SHP77 treated with DMSO at 0.1 percent for 48 hours (cell line): Measurements from ENCODE around the gene FBH1.
A peak's percentile ranks its signal among the peaks of the same experiment; 100 is the strongest.
"Not testable (repeated sequence)": the region's sequence is repeated elsewhere in the genome, so short reads cannot be mapped to it uniquely, and the experiment has no call there.

Experiments
- DNase-seq: peaks from one replicate; lab custom pipeline; 2025; lab: John Stamatoyannopoulos, UW

FBH1 gene

DNA sequence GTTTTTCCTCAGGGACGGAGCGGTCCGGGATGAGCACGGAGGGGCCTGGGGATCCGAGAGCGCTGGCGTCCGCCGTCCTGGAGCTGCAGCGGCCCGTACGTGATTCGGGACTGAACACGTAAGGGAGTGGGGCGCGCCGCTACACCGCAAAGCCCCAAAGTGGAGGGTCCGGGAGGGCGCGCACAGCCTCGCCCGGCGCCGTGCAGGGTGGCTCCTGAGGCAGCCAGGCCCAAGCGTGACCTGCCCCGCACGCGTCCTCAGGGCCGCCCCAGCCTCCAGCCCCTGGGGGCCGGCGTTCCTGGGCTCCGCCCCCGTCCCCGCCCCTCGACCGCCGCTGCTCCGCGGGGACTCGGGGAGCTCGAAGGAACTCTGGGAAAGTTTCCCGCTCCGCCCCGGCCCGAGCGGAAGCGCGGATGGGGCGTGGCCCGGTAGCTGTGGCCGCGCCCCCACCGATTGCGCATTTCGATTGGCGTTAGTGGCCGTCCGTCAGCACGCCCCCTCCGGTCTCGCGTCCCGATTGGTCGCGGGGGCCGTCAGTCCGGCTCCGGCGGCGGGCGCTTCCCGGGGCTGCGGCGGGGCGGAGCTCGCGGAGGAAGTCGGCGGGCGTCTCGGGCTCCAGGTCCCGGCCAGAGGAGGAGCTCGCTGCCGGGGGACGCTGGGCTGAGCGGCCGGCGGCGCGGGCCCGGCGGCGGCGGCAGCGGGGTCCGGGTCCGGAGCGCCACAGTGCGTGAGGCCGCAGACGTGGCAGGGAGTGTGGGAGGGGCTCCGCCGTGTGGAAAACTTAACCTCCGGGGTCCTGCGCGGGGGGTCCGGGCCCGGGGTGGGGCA, at the start of gene FBH1, which contains the start of gene ANKRD16:
Gene FBH1 (plus strand): TSS at position 620 of the 828 bp plus-strand sequence. CDS start 103 bp downstream, at position 723.
Gene ANKRD16 (minus strand): TSS at position 270 of the 828 bp plus-strand sequence. CDS start 539 bp downstream, outside the sequence.
- peak; percentile 76 for DNase-seq

DNA sequence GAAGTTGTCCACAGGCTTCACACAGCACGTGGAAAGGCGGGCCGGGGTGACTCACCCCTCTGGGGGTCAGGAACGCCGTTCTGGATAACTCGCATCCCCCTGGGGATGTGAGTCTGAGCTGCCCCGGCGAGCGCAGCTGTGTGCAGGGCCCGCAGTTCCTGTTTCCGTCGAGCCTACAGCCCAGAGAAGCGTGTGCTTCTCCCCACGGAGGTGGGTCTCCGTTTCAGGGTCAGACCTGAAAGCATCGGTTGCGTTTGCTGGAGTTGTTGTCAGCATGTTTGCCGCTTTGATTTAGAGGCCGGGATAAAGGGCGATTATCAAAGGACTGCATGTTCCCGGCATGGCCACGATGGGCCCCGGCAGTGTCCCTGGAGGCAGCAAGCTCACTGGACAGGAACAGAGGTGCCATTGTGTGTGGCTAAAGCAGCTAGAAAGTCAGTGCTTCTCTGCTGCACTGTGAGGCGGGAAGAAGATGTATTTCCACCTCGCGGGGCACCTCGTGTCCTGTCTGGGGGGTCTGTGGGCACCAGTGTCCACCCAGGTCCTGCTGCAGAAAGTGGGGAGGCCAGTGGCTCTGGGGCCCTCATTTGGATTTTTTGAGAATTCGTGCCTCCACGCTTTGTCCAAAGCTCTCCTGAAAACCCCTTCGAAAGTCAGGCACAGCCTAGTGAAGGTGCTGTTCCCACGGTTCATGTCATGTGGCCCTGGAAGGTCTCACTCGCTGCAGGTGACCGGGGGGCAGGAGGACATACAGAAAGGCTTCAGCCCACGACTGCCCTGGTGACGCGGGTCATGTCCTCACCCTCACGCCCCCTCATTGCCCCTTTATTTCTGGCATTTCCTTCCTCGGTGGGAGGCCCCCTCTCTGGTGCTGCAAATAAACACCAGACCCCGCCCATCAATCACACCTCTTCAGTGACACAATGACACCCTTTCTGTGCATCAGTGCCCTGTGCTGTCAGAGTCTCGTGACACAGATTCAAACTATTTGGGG, 49.4 kb upstream of the FBH1 start:
- DNase-seq, result no peak

DNA sequence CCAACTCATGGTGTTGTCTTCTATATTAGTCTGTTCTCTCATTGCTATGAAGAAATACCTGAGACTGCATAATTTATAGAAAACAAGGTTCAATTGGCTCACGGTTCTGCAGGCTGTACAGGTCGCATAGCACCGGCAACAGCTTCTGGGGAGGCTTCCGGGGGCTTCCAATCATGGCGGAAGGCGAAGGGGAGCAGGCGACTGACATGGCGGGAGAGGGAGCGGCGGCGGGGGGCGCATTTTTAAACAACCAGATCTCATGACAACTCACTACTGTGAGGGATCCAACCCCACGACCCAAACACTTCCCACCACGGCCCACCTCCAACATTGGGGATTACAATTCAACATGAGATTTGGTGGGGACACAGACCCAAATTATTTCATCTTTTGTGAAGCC, 48.1 kb upstream of the FBH1 start:
- DNase-seq, result no peak

DNA sequence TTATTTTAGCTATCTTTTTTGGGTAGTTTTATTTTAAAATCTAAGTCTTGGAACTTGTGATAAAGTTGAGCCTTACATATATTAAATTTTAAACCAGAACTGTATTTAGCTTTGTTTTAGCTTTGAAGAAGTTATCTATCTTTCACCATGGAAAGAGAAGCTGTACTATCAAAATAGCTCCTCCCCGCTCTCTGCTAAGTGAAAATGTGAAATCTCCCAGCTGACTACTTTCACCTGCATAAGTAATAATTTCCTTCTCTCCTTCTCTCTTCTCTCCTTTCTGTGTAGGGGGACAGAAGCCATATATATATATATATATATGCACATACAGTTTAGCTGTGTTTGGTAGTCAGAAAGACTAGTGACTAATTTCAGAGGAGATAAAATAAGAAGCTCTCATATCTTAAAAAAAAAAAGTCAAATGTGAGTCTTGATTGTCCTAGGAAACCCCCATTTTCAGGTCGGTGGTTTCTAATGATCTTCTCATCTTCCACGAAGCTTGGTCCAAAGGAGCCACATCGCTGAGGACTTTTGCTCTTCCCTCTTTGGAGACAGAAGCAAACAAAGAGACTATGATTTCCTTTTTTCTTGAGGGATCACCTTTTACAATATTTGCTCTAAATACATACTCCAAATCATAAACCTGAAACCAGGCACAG, 46.2 kb upstream of the FBH1 start:
- DNase-seq, result no peak

DNA sequence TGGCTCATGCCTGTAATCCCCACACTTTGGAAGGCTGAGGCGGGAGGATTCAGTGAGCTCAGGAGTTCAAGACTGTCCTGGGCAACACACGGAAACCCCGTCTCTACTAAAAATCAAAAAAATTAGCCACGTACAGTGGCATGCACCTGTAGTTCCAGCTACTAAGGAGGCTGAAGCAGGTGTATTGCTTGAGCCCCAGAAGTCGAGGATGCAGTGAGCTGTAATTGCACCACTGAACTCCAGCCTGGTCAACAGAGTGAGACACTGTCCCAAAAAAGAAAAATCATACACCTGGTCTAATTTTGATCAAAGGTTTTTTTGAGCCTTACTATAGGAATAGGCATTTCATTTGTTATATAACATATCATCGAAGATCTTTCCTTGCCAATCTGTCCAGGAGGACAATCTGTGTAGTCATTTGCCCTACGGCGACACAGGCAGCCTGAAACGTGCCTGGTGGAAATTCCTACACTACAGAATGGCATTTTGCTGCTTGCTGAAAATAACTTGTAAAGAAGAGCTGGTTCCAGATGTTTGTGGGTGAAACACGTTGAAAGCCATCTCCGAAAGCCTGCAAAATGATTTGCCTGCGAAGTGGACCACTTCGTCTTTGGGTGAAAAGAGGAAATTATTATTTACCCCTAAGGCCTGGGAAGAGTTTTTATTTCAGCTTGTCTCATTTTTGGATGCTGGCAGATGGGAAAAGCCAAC, 45.5 kb upstream of the FBH1 start:
- no peak for DNase-seq

DNA sequence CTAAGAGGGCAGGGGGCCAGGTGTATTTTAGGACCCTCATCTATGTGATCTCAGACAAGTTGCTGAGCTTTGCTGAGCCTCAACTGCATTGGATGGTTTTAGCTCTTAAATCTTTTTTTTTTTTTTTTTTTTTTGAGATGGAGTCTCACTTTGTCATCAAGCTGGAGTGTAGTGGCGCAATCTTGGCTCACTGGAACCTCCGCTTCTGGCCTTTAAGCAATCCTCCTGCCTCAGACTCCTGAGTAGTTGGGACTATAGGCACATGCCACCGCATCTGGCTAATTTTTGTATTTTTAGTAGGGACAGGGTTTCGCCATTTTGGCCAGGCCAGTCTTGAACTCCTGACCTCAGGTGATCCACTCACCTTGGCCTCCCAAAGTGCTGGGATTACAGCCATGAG, 43.4 kb upstream of the FBH1 start:
- DNase-seq, result not testable (repeated sequence)

DNA sequence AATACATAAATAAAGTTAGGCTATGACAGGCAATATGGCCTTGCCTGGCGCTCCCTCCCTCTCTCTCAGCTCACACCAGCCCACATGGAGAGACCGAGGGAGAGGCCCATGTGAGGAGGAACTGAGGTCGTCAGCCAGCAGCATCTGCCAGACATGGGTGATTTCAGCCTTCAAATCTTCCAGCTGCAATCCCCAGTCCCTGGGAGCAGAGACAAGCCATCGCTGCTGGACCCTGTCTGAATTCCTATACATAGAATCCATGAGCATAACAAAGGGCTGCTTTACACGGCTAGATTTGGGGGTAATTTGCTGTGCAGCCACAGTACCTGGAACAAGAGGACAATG, 35.9 kb upstream of the FBH1 start:
- no peak for DNase-seq

DNA sequence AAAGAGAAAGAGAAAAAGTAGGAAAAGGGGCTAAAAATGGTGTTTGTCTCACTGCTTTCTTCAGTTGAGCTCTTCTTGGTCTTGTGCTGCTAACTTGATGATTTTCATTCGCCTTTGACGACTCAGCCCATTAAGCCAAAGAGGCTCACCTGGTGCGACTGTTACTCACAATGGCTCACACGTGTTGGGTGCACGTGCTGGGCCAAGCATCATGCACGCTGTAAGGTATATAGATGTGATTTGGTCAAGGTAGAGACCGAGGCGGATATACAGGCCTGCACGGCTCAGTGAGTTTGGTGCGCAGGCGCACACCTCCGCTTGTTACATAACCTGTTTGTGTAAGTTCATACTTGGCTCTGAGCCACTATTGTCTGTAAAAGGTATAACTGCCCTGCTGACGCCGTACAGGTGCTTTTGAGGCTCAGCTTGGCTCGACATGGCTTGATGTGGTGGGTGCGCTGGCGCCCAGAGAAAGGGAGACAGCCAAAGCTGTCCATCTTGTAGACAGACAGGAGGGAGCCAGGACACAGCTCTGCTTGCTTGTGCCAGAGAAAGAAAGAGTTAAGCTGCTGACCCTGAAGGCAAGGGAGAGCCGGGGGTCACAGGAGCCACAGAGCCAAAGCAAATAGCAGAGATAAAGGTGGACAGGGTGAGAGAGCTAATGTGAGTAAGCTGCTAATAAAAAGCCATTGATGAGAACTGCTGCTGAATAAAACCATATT, 33.9 kb upstream of the FBH1 start:
- no peak for DNase-seq

DNA sequence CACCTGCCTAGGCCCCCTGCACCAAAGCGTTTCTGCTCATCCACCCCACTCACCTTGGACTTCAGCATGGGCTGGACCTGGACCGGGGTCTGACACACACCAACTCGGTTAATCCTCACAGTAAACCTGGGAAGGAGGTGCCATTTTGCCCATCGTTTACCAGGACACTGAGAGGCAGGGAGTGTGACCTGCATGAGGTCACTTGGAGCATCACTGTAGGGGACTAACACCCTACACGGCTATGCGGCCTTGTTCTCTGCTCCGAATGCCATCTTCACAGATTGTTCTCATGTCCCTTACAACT, 33.4 kb upstream of the FBH1 start:
- DNase-seq, result no peak

DNA sequence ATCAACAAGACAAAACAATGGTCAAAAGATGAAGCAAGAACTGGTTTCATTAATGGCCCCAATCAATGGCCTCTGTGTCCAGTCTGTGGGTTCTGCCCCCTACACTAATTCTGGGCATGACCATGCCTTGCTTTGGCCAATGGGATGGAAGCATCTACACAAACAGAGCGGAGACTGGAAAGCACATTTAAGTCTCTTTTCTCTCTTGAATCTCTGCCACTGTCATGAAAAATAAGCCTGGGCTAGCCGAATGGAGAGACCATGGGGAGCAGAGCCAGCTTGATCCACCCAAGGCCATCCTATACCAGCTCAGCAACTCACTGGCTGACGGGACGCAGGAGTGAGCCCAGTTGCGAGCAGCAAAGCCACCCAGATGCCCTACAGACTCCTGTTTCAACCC, 31.2 kb upstream of the FBH1 start:
- DNase-seq, result no peak

DNA sequence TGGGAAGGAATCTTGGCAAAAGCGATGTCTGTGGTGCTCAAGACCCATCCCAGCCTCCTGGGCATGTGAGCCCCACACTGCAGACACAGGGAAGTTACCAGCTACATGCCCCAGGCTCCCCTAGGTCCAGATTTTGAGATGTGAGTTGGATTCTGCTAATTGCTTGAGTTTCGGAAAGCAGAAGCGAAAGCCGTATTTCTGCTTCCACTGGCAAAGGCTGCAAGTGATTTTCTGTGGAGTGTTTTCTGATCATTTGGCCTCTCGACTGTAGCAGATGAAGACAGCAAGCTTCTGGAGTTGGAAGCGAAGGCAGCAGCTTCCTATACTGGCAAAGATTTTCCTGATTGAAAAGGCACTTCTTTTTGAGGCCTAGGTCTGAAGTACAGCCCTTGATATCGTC, 30.0 kb upstream of the FBH1 start:
- no peak for DNase-seq

DNA sequence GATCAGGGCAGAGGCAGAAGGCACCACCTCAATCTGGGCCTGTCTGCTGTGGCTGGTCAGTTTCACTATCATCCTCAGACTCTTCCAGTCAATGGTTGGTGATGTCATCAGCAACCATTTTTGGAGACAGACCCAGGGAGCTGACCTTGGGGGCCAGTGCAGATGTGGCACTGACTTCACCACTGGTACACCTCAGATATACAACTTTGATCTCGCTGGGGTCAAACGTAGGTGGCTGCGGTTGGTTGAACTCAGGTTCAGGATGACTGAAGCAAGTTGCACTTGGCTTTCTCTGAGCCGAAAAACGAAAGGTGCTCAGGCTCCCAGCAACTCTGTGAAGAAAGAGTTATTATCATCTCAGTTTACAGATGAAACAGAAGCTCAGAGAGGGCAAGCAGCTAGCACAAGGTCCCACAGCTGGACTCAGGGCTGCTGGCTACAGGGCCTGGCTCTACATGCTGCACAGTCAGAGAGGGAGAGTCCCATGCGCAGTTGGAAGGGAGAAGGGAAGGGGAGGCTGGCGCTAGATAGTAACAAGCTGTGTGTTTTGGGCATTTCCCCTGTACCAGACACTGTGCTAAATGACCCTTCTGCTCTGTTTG, 27.6 kb upstream of the FBH1 start:
- DNase-seq, result no peak

DNA sequence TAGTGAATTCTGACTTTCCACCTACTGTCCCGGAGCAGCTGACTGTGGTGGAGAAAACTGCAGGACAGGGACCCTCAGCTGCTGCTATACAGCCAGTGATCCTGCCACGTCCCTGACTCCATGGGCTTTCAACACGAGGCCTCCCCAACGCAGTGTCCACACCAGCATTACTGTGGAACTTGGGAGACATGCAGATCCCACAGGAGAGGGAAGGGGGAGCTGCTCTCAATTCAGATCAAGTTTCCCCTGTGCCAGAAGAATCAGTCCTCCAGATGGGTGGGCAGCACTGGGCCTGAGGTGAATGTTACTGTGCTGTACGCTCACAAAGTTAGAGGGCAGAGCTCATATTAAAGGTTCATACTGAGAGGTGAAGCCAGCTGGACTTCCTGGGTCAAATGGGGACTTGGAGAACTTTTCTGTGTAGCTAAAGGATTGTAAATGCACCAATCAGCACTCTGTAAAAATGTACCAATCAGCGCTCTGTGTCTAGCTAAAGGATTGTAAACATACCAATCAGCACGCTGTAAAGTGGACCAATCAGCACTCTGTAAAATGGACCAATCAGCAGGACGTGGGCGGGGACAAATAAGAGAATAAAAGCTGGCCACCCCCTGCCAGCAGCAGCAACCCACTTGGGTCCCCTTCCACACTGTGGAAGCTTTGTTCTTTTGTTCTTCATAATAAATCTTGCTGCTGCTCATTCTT, 26.9 kb upstream of the FBH1 start:
- DNase-seq, result not testable (repeated sequence)

DNA sequence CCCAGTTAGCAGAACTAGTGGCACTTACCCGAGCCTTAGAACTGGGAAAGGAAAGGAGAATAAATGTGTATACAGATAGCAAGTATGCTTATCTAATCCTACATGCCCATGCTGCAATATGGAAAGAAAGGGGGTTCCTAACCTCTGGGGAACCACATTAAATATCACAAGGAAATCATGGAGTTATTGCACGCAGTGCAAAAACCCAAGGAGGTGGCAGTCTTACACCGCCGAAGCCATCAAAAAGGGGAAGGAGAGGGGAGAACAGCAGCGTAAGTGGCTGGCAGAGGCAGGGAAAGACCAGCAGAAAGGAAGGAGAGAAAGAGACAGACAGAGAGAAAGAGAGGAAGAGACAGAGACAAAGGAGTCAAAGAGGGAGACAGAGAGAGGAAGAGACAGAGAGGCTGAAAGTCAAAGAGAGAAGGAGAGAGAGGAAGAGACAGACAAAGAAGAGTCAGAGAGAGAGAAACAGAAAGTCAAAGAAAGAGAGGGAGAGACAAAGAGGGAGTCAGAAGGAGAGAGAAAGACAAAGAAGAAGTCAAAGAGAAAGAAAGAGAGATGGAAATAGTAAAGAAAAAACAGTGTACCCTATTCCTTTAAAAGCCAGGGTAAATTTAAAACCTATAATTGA, 23.5 kb upstream of the FBH1 start:
- not testable (repeated sequence) for DNase-seq

DNA sequence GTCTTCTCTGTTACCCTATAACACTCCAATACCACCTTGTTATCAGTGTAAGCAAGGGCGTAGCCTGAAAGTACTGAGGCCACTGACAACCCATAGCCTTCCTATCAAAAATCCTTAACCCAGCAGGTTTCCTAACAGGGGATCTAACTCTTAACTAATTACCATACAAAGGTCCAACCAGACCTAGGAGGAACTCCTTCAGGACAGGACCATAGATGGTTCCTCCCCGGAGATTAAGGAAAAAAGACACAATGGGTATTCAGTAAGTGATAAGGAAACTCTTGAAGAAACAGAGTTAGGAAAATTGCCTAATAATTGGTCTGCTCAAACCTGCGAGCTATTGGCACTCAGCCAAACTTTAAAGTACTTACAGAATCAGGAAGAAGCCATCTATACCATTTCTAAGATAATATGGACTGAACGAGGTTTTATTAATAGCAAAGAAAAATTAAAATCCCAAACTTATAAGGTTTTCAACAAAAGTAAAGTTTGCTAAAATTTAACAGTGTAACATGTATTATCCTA, 22.9 kb upstream of the FBH1 start:
- DNase-seq, result not testable (repeated sequence)

DNA sequence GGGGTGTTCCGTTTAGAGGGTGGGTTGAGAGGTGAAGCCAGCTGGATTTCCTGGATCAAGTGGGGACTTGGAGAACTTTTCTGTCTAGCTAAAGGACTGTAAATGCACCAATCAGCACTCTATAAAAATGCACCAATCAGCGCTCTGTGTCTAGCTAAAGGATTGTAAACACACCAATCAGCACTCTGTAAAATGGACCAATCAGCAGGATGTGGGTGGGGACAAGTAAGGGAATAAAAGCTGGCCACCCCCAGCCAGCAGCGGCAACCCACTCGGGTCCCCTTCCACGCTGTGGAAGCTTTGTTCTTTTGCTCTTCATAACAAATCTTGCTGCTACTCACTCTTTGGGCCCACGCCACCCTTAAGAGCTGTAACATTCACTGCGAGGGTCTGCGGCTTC, 21.7 kb upstream of the FBH1 start:
- not testable (repeated sequence) for DNase-seq

DNA sequence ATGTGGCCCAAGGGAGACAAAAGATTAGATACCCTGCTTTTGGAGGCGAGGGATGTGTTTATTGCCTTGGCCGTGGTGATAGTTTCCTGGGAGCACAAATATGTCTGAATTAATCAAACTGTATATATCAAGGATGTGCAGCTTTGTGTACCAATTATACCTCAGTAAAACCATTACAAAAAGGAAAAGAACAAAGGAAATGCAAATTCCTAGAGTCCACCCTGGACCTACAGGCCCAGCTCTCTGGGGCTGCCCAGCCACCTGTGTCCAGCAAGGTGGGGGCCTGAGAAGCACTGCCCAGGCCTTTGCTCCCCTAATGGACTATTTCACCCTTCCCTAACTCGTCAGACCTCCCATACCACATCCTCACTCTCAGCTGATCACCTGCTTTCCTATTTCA, 20.9 kb upstream of the FBH1 start:
- no peak for DNase-seq

DNA sequence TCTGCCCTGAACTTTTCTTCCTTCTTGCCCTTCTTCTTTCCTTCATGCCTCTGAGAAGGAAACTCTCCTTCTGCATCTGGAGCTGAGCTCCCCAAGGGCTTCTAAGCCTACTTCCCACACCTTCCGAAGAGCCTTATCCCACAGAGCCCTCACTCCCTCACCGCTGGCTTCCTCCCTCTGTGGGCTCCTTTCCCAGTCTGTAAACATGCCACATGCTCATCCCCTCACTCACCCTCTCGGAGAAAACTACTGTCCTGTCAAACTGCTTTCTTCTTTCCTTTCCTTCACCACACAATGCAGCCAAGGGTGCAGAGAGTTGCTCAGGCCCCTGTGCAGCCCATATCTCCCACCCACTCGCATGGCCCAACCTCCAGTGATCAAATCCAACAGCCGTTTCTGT, 18.4 kb upstream of the FBH1 start:
- DNase-seq, result no peak

DNA sequence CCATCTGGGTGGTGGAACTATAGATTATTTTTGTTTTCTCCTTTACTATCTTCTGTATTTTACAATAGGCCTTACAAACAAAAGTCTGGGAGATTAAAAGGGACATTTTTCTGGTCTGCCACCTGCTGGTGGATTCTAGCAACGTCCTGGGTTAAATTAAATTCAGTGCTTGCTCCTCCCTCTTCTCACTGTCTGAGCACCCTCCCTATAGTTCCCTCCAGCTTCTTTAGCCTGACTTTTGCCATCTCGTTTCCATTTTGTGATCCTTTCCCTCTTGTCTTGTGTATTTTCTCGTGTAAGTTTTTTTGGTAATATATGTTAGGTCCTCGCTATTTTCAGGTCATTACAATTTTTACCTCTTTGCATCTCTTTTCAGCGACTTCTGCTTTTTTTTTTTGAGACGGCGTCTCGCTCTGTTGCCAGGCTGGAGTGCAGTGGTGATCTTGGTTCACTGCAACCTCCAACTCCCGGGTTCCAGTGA, 16.5 kb upstream of the FBH1 start:
- peak; percentile 28 for DNase-seq
